Upper lobe of left lung (tissue), 4 donors: ENCODE data around the gene ST3GAL2.

Experiments
- CTCF ChIP-seq, 6 experiments: fragments of 450-650 bp in 4 of 6; fragments of 200-600 bp in 2 of 6; sonication (generic) in 2 of 6; IDR thresholded peaks; one replicate each; pipeline ENCODE4 v1.5.1; 2016 to 2019; ENCODE audit warnings: antibody characterized with exemption in 6 of 6
- POLR2A ChIP-seq, 4 donors: fragments of 450-650 bp; IDR thresholded peaks; one replicate each; pipeline ENCODE4 v1.5.1; 2016 to 2017; ENCODE audit warnings: antibody characterized with exemption in 4 of 4, mild to moderate bottlenecking in 2 of 4
- POLR2AphosphoS5 ChIP-seq, 2 donors: sonication (generic); formaldehyde crosslinking; IDR thresholded peaks; one replicate each; pipeline ENCODE4 v1.5.1; 2017; ENCODE audit warnings: antibody characterized with exemption in 2 of 2

- TF ChIP-seq CTCF (IDR thresholded peaks at IDR 0.05) (no peak), POLR2A (IDR thresholded peaks at IDR 0.05) (no peak), POLR2AphosphoS5 (IDR thresholded peaks at IDR 0.05) (no peak)
These were observed 9.2 kb upstream of the ST3GAL2 start for GRCh38 chr16:70448075-70448474.
